Activated CD8-positive, alpha-beta T cell treated with anti-CD3 and anti-CD28 coated beads, Interleukin-2, amount 10 ng/mL, durations not matched to agents 7 days and 5 days (primary cell): ENCODE results near the gene TAOK3. TPM values are rescaled to one million over a fixed set of nuclear protein-coding genes. Genes with fewer than 3 reads are reported as not detected.
"Not testable (repeated sequence)": the region's sequence is repeated elsewhere in the genome, so short reads cannot be mapped to it uniquely, and the experiment has no call there.

Source experiments
- ATAC-seq: fragments of 150-1000 bp; cut with Tn5 transposase; one replicate; pipeline ENCODE4 v1.10.0; 2021; ENCODE audit warnings: moderate library complexity
- CTCF ChIA-PET: fragments of 350-600 bp; sonication (Branson Sonifier 250); formaldehyde crosslinking; loops from one replicate; lab custom pipeline; 2021; ENCODE audit warnings: antibody characterized with exemption; lab: Charles Lee
- POLR2A ChIA-PET: fragments of 350-600 bp; sonication (Branson Sonifier 250); formaldehyde crosslinking; loops from one replicate; lab custom pipeline; 2021; ENCODE audit warnings: antibody characterized with exemption; lab: Charles Lee
- DNase-seq: peaks from one replicate; pipeline ENCODE4 v3.0.0-alpha.2; 2020
- H3K27ac Mint-ChIP-seq: one replicate; pipeline ENCODE4 v1.8.0; 2021; ENCODE audit warnings: mild to moderate bottlenecking, mixed read lengths
- H3K27me3 Mint-ChIP-seq: one replicate; pipeline ENCODE4 v1.8.0; 2021; ENCODE audit warnings: low read depth, mixed read lengths
- H3K36me3 Mint-ChIP-seq: one replicate; pipeline ENCODE4 v1.8.0; 2021; ENCODE audit warnings: low read depth, mixed read lengths
- H3K4me1 Mint-ChIP-seq: one replicate; pipeline ENCODE4 v1.8.0; 2021; ENCODE audit warnings: low read depth, mixed read lengths
- H3K4me3 Mint-ChIP-seq: one replicate; pipeline ENCODE4 v1.8.0; 2021; ENCODE audit warnings: mild to moderate bottlenecking, mixed read lengths
- H3K9me3 Mint-ChIP-seq: one replicate; pipeline ENCODE4 v1.8.0; 2022; ENCODE audit warnings: mixed read lengths; ENCODE audit not compliant: insufficient read depth
- total RNA-seq, 2 experiments: library from RNA; stranded (reverse); gene quantifications; one replicate each; pipeline ENCODE4 v1.2.3, GENCODE V29; 2021

TAOK3 gene
- total RNA-seq, 2 experiments from 2014 or later, result 57.1 to 61.4 TPM

- ChIA-PET CTCF (interaction anchor here (0.7 to 2.8 kb wide), 10 partner anchors 12 to 261 kb away, joined by 3 to 17 read pairs (median 3); partner anchors contain the start of gene SUDS3), POLR2A (interaction anchor here (0.7 to 1.7 kb wide), 10 partner anchors 11 to 261 kb away, joined by 3 to 8 read pairs (median 4); partner anchors contain the start of genes RFC5 and SUDS3)
- ATAC-seq, result peak; percentile 100
- peak; percentile 95 for DNase-seq
- peak within 1 kb of the TSS; percentile 91 for H3K27ac Mint-ChIP-seq
- H3K4me3 Mint-ChIP-seq, result peak within 1 kb of the TSS; percentile 94
- no peaks in the 10 kb centered on the region for H3K27me3 Mint-ChIP-seq
- peaks cover 25% of the 10 kb centered on the region for H3K36me3 Mint-ChIP-seq
- peaks cover 28% of the 10 kb centered on the region for H3K4me1 Mint-ChIP-seq
- no peaks in the 10 kb centered on the region for H3K9me3 Mint-ChIP-seq
Measured at GRCh38 chr12:118135788-118136558, 236.7 kb downstream of the TAOK3 start, which contains the start of gene PEBP1. Gene PEBP1 (plus strand): TSS chr12:118136124. CDS start chr12:118136210, 86 bp downstream.

- CTCF ChIA-PET, result interaction anchor here (1.0 kb wide), 1 partner anchor 8 kb away, joined by 5 read pairs; no protein-coding TSS in a partner anchor
- H3K4me1 Mint-ChIP-seq, result not testable (repeated sequence)
Measured at GRCh38 chr12:118129436-118129835, 243.3 kb downstream of the TAOK3 start.

GRCh38 chr12:118127867-118128266 lies 244.8 kb downstream of the TAOK3 start:
- POLR2A ChIA-PET, result no interaction called here
- Mint-ChIP-seq H3K27ac (no peak overlapping the region), H3K36me3 (no peaks in the 10 kb centered on the region), H3K4me3 (no peak overlapping the region), H3K4me1 (peaks cover 4% of the 10 kb centered on the region), H3K9me3 (no peaks in the 10 kb centered on the region), H3K27me3 (no peaks in the 10 kb centered on the region)
- DNase-seq, result no peak
- CTCF ChIA-PET, result interaction anchor here (0.9 kb wide), 1 partner anchor 248 kb away, joined by 4 read pairs; the partner anchor contains the start of gene SUDS3
- ATAC-seq, result no peak

More at GRCh38 chr12:118129436-118129835, 243.3 kb downstream of the TAOK3 start:
- DNase-seq, H3K27me3 Mint-ChIP-seq, H3K27ac Mint-ChIP-seq, POLR2A ChIA-PET, H3K36me3 Mint-ChIP-seq, H3K4me3 Mint-ChIP-seq, ATAC-seq, H3K9me3 Mint-ChIP-seq: not testable (repeated sequence)

- Mint-ChIP-seq H3K4me1 (no peaks in the 10 kb centered on the region), H3K27me3 (no peaks in the 10 kb centered on the region), H3K9me3 (no peaks in the 10 kb centered on the region), H3K27ac (no peak overlapping the region), H3K4me3 (no peak overlapping the region), H3K36me3 (no peaks in the 10 kb centered on the region)
- ATAC-seq (no peak), DNase-seq (no peak)
- ChIA-PET CTCF (no interaction called here), POLR2A (no interaction called here)
Measured at GRCh38 chr12:118126119-118126757, 246.5 kb downstream of the TAOK3 start.

GRCh38 chr12:118125743-118126118 lies 247.0 kb downstream of the TAOK3 start:
- Mint-ChIP-seq H3K27ac (no peak overlapping the region), H3K27me3 (no peaks in the 10 kb centered on the region), H3K4me1 (peaks cover 4% of the 10 kb centered on the region), H3K9me3 (no peaks in the 10 kb centered on the region), H3K4me3 (no peak overlapping the region), H3K36me3 (no peaks in the 10 kb centered on the region)
- POLR2A ChIA-PET, result no interaction called here
- CTCF ChIA-PET, result no interaction called here
- DNase-seq, result no peak
- ATAC-seq, result no peak

GRCh38 chr12:118124333-118124874 lies 248.3 kb downstream of the TAOK3 start:
- no peaks in the 10 kb centered on the region for H3K36me3 Mint-ChIP-seq
- peaks cover 9% of the 10 kb centered on the region for H3K4me1 Mint-ChIP-seq
- no peaks in the 10 kb centered on the region for H3K9me3 Mint-ChIP-seq
- H3K4me3 Mint-ChIP-seq, result no peak overlapping the region
- H3K27ac Mint-ChIP-seq, result no peak overlapping the region
- H3K27me3 Mint-ChIP-seq, result no peaks in the 10 kb centered on the region
- DNase-seq (no peak), ATAC-seq (no peak)
- ChIA-PET POLR2A (interaction anchor here (1.8 kb wide), 1 partner anchor 11 kb away, joined by 5 read pairs; the partner anchor contains the start of gene PEBP1), CTCF (no interaction called here)

- no peaks in the 10 kb centered on the region for H3K36me3 Mint-ChIP-seq
- ChIA-PET CTCF (interaction anchor here (1.6 to 4.8 kb wide), 4 partner anchors 8 to 254 kb away, joined by 5 to 69 read pairs (median 6); partner anchors contain the start of gene SUDS3), POLR2A (no interaction called here)
- no peak for ATAC-seq
- H3K27ac Mint-ChIP-seq, result no peak overlapping the region
- H3K4me3 Mint-ChIP-seq, result no peak overlapping the region
- DNase-seq, result no peak
- peaks cover 9% of the 10 kb centered on the region for H3K4me1 Mint-ChIP-seq
- no peaks in the 10 kb centered on the region for H3K27me3 Mint-ChIP-seq
- H3K9me3 Mint-ChIP-seq, result no peaks in the 10 kb centered on the region
Measured at GRCh38 chr12:118122264-118122663, 250.4 kb downstream of the TAOK3 start.

- H3K27me3 Mint-ChIP-seq, result no peaks in the 10 kb centered on the region
- no peaks in the 10 kb centered on the region for H3K9me3 Mint-ChIP-seq
- POLR2A ChIA-PET, result interaction anchor here (1.4 kb wide), 1 partner anchor 15 kb away, joined by 5 read pairs; the partner anchor contains the start of gene PEBP1
- CTCF ChIA-PET, result interaction anchor here (0.7 to 4.8 kb wide), 19 partner anchors 8 to 284 kb away, joined by 3 to 69 read pairs (median 4); partner anchors contain the start of genes PEBP1 and SUDS3
- peak overlapping the region; percentile 62 for H3K27ac Mint-ChIP-seq
- H3K4me1 Mint-ChIP-seq, result peaks cover 9% of the 10 kb centered on the region
- no peak overlapping the region for H3K4me3 Mint-ChIP-seq
- peak; percentile 75 for DNase-seq
- ATAC-seq, result peak; percentile 77
- no peaks in the 10 kb centered on the region for H3K36me3 Mint-ChIP-seq
Measured at GRCh38 chr12:118120579-118121363, 251.9 kb downstream of the TAOK3 start.

GRCh38 chr12:118119449-118119879 lies 253.2 kb downstream of the TAOK3 start:
- Mint-ChIP-seq H3K27me3 (no peaks in the 10 kb centered on the region), H3K27ac (no peak overlapping the region), H3K4me3 (no peak overlapping the region), H3K9me3 (no peaks in the 10 kb centered on the region), H3K4me1 (peaks cover 9% of the 10 kb centered on the region), H3K36me3 (no peaks in the 10 kb centered on the region)
- ATAC-seq (no peak), DNase-seq (no peak)
- ChIA-PET POLR2A (no interaction called here), CTCF (interaction anchor here (0.6 to 4.8 kb wide), 3 partner anchors 11 to 257 kb away, joined by 3 to 69 read pairs (median 3); partner anchors contain the start of gene SUDS3)

GRCh38 chr12:118109088-118109487 lies 263.6 kb downstream of the TAOK3 start:
- Mint-ChIP-seq H3K27ac (no peak overlapping the region), H3K4me3 (no peak overlapping the region), H3K4me1 (peaks cover 3% of the 10 kb centered on the region), H3K36me3 (no peaks in the 10 kb centered on the region), H3K27me3 (peaks cover 4% of the 10 kb centered on the region), H3K9me3 (no peaks in the 10 kb centered on the region)
- CTCF ChIA-PET, result interaction anchor here (0.9 to 1.4 kb wide), 2 partner anchors 10 to 12 kb away, joined by 3 to 4 read pairs; no protein-coding TSS in a partner anchor
- DNase-seq, result no peak
- ATAC-seq, result no peak
- POLR2A ChIA-PET, result interaction anchor here (1.0 kb wide), 1 partner anchor 26 kb away, joined by 3 read pairs; the partner anchor contains the start of gene PEBP1
